PC-9 (cell line): ENCODE data around the gene LHX4.

Source experiments
- CTCF ChIP-seq: fragments of 200-600 bp; sonication (generic); conservative IDR thresholded peaks from 2 replicates; pipeline ENCODE4 v1.6.1; 2017; ENCODE audit warnings: mixed run types, antibody characterized with exemption, mild to moderate bottlenecking, moderate library complexity
- EZH2 ChIP-seq: fragments of 200-600 bp; sonication (generic); IDR thresholded peaks from 2 replicates; pipeline ENCODE4 v1.8.0; 2017; ENCODE audit warnings: antibody characterized with exemption, low read depth

GRCh38 chr1:180231936-180232335 lies 1.9 kb downstream of the LHX4 start:
- no peak for TF ChIP-seq CTCF
- TF ChIP-seq EZH2: no peak
